Measurements from ENCODE around the gene PRKACB.

The PRKACB gene

GRCh38 chr1:84166797-84167196 is 22.7 kb downstream of the PRKACB start:
- DNase-seq (ENCODE audit: low spot score) = peak; percentile 7
- no peak for TF ChIP-seq CTCF (IDR thresholded peaks at IDR 0.05; ENCODE audit: extremely low read depth, missing control alignments)

GRCh38 chr1:84168783-84169182 is 24.7 kb downstream of the PRKACB start:
- DNase-seq (ENCODE audit: low spot score) = no peak
- no peak for TF ChIP-seq CTCF (IDR thresholded peaks at IDR 0.05; ENCODE audit: extremely low read depth, missing control alignments)

- no peak for TF ChIP-seq CTCF (IDR thresholded peaks at IDR 0.05; ENCODE audit: extremely low read depth, missing control alignments)
- no peak for DNase-seq (ENCODE audit: low spot score)
Measured at GRCh38 chr1:84170171-84170570, 26.1 kb downstream of the PRKACB start.

- no peak for DNase-seq (ENCODE audit: low spot score)
- no peak for TF ChIP-seq CTCF (IDR thresholded peaks at IDR 0.05; ENCODE audit: extremely low read depth, missing control alignments)
Measured at GRCh38 chr1:84171481-84171880, 27.4 kb downstream of the PRKACB start.

- no peak for TF ChIP-seq CTCF (IDR thresholded peaks at IDR 0.05; ENCODE audit: extremely low read depth, missing control alignments)
- DNase-seq (ENCODE audit: low spot score) = no peak
Measured at GRCh38 chr1:84174051-84174556, 30.0 kb downstream of the PRKACB start.

GRCh38 chr1:84181350-84182005 is 37.4 kb downstream of the PRKACB start:
- DNase-seq (ENCODE audit: low spot score) = no peak
- no peak for TF ChIP-seq CTCF (IDR thresholded peaks at IDR 0.05; ENCODE audit: extremely low read depth, missing control alignments)

- no peak for DNase-seq (ENCODE audit: low spot score)
- TF ChIP-seq CTCF (IDR thresholded peaks at IDR 0.05; ENCODE audit: extremely low read depth, missing control alignments) = no peak
Measured at GRCh38 chr1:84190455-84190854, 46.4 kb downstream of the PRKACB start.
